Muscle of leg (tissue), 11 donors: Measurements from ENCODE around the gene PLEKHB2. TPM values are rescaled to one million over a fixed set of nuclear protein-coding genes. Genes with fewer than 3 reads are reported as not detected.
A peak's percentile ranks its signal among the peaks of the same experiment; 100 is the strongest.
"Not testable (repeated sequence)": the region's sequence is repeated elsewhere in the genome, so short reads cannot be mapped to it uniquely, and the experiment has no call there.

Source experiments
- DNase-seq: peaks from one replicate; pipeline ENCODE4 v3.0.0; 2013
- H3K27ac ChIP-seq: one replicate; pipeline ENCODE4 v1.5.1; 2013; ENCODE audit warnings: mild to moderate bottlenecking, low read length, control low read depth
- H3K27me3 ChIP-seq: one replicate; pipeline ENCODE4 v1.6.1; 2013; ENCODE audit warnings: low read length; ENCODE audit not compliant: control insufficient read depth, insufficient read depth
- H3K36me3 ChIP-seq: one replicate; pipeline ENCODE4 v1.6.1; 2013; ENCODE audit warnings: low read length; ENCODE audit not compliant: control insufficient read depth, insufficient read depth
- H3K4me1 ChIP-seq: one replicate; pipeline ENCODE4 v1.6.1; 2013; ENCODE audit warnings: low read length; ENCODE audit not compliant: control insufficient read depth, insufficient read depth
- H3K4me3 ChIP-seq: one replicate; pipeline ENCODE4 v1.5.1; 2013; ENCODE audit warnings: low read length, control low read depth
- H3K9me3 ChIP-seq: replicated peaks from 2 replicates; pipeline ENCODE4 v1.6.1; 2013; ENCODE audit warnings: low read depth, low read length; ENCODE audit not compliant: control insufficient read depth
- WGBS: methylation state at CpG from one replicate; pipeline ENCODE4 v1.1.5; 2013; ENCODE audit warnings: missing lambda C conversion rate; ENCODE audit not compliant: insufficient coverage; 5-methylcytosine and 5-hydroxymethylcytosine counted together
- polyA plus RNA-seq, 8 donors: library from polyadenylated mRNA; unstranded; fragments of 120-200 nt; gene quantifications; one replicate each; pipeline versions ENCODE4 v1.2.1 to v1.2.3, GENCODE V29; 2013; ENCODE audit warnings: inconsistent platforms in 1 of 8, low replicate concordance in 1 of 8; ENCODE audit not compliant: insufficient read length in 8 of 8, insufficient read depth in 1 of 8
- total RNA-seq: library from RNA; stranded (reverse); fragments of 120-200 nt; gene quantifications from one replicate; pipeline ENCODE4 v1.2.4, GENCODE V29; 2013

The PLEKHB2 gene
- total and polyA plus RNA-seq, 9 donors: 21.9 to 27.8 (median 23.4) TPM

DNA sequence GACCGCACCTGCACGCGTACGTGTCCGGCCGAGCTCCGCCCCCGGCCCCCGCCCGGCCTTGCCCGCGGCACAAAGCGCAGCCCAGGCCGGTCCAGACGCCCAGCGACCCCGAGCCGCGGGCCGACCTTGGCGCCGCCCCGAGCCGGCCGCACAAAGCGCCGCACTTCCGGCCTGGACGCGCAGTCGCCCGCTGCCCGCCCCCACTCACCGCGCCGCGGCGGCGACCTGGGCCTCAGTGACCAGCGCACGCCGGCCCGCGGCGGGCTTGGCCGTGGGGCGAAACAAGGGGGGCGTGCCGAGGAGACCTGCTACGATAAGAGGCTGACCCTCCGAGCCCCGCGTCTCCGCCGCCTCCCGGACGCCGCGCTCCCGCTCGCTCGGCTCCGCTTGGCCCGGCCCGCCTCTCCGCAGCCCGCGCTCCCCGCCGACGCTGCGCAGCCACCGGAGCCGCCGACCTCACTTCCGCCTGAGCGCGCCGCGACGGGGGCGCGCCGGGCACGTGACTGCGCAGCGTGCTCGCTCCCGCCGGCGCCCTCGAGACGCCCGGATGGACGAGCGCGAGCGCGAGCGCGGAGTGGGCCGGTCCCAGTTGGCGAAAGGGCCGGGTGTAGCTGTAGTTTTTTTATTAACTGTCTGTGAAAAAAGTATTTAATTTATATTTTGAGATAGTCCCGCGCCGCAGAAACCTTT is 12.0 kb upstream of the PLEKHB2 start, which contains the start of gene FAM168B:
FAM168B (minus strand) TSS at position 455 of the 690 bp plus-strand sequence. CDS start 10,814 bp downstream, outside the sequence.
- H3K4me1 ChIP-seq: peaks cover 5% of the 10 kb centered on the region
- DNase-seq: peak; percentile 97
- H3K27me3 ChIP-seq: no peaks in the 10 kb centered on the region
- peaks cover 8% of the 10 kb centered on the region for H3K36me3 ChIP-seq
- peak within 1 kb of the TSS; percentile 87 for H3K4me3 ChIP-seq
- under 1% methylated on average over 107 of the region's 107 CpGs for WGBS
- H3K27ac ChIP-seq: peak within 1 kb of the TSS; percentile 98
- H3K9me3 ChIP-seq: no peaks in the 10 kb centered on the region

DNA sequence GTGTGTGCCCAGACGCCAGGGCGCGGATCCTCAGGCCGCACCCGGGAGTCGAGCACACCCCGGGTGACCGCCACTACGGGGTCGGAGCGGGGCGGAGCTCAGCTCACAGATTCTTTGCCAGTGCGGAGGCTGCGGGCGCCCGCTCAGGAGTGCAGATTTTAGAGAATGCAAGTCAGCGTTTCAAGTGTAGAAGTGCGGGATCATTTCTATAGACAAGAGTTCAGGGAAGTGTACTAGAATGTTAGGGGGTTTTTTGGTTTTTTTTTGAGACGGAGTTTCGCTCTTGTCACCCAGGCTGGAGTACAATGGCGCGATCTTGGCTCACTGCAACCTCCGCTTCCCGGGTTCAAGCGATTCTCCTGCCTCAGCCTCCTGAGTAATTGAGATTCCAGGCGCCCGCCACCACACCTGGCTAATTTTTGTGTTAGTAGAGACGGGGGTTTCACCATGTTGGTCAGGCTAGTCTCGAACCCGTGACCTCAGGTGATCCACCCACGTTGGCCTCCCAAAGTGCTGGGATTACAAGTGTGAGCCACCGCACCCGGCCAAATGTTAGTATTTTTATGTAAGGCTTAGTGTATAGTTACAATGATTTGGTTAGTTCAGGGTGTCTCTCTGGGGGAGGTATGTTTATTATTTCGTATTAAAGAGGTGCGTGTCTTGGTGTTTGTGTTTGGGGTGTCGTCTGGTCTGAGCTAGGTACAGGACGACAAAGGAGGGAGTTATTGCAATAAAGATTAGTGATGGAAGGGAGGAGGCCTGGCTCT is 11.3 kb upstream of the PLEKHB2 start:
- no peak for DNase-seq
- Histone ChIP-seq H3K9me3 (no peaks in the 10 kb centered on the region), H3K27me3 (no peaks in the 10 kb centered on the region), H3K4me3 (peak overlapping the region; percentile 87), H3K27ac (peak overlapping the region; percentile 98), H3K36me3 (peaks cover 6% of the 10 kb centered on the region), H3K4me1 (peaks cover 5% of the 10 kb centered on the region)
- 12% methylated on average over 30 of the region's 37 CpGs for WGBS

DNA sequence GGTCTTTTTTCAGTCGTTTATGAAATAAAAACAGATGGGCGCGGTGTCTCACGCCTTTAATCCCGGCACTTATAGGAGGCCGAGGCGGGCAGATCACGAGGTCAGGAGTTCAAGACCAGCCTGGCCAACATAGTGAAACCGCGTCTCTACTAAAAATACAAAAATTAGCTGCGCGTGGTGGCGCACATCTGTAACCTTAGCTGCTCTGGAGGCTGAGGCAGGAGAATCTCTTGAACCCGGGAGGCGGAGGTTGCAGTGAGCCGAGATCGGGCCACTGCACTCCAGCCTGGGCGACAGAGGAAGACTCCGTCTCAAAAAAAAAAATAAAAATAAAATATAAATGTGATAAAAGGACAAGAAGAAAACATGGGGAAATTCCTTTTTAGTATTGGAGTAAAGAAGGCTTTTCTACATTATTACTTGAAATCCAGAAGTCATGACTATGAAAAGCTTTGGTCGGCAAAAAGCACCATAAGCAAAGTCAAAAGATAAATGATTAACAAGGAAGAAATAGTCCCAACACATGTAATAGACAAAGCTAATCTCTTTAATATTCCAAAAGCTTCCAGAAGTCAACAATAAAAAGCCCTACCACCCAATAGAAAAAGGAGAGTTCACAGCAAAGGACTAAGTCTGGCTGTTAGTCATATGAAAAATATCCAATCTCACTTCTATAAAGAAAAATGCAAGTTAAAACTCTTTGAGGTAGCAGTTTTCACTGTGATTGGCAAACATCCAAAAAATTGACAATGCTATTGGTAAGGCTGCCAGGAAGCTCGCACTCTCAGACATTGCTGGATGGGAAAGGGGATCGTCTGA is 10.5 kb upstream of the PLEKHB2 start:
- peaks cover 6% of the 10 kb centered on the region for H3K36me3 ChIP-seq
- H3K4me3 ChIP-seq: no peak overlapping the region
- H3K9me3 ChIP-seq: no peaks in the 10 kb centered on the region
- no peaks in the 10 kb centered on the region for H3K27me3 ChIP-seq
- no peak overlapping the region for H3K27ac ChIP-seq
- DNase-seq: peak; percentile 30
- peaks cover 5% of the 10 kb centered on the region for H3K4me1 ChIP-seq
- WGBS: 80% methylated on average over 10 of the region's 22 CpGs

DNA sequence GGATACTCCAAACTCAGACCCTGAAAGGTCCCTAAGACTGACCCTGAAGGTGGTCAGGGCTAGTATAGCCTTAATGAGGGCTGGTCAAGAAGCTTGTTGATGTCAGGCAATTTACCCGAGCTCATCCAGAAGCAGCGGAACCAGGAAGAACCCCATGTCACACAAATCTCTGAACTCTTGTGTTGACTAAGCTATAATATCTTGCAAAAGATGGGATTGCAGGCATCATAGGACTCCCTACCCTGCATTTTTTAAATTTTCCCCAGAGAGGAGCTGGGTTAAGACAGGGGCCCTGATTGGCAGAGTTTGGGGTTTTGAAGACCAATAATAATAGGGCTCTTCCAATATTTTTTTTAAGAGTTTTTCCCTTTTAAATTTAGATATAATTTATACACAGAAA is 2.0 kb upstream of the PLEKHB2 start:
- no peak overlapping the region for H3K27ac ChIP-seq

DNA sequence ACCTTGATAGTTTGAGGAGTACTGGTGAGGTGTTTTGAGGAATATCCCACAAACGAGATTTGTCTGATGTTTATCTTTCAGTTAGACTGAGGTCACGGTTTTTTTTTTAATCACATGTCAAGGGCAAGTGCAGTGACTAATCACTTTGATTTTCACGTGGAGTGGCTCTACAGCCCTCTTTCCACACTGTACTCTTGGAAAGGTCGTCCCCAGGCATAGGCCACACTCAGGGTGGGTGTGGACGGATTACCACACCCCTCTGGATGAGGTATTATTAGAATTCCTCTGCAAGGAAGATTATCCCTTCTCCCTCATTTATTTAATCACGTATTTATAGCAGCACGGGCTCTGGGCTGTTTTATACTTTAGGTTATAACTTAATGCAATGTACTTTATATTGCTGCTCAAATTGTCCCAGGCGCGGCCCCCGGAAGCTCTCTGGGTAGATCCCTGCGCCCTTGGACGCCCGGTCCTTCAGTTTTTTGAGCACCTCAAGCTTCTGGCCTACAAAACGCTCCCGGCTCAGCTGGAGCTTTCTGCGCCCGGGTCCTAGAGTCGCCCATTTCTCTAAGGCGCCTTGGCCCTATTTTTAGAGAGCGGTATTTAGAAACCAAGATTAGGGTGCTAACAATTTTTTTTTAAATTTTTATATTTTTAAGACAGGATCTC is 515 bp upstream of the PLEKHB2 start:
- no peaks in the 10 kb centered on the region for H3K9me3 ChIP-seq
- H3K27ac ChIP-seq: peak overlapping the region; percentile 99
- H3K36me3 ChIP-seq: no peaks in the 10 kb centered on the region
- no peaks in the 10 kb centered on the region for H3K27me3 ChIP-seq
- WGBS: 0% methylated on average over 7 of the region's 20 CpGs
- peak overlapping the region; percentile 99 for H3K4me3 ChIP-seq
- peaks cover 10% of the 10 kb centered on the region for H3K4me1 ChIP-seq
- peak; percentile 43 for DNase-seq

More for the DNA sequence above, 2.0 kb upstream of the PLEKHB2 start:
- Histone ChIP-seq H3K9me3 (no peaks in the 10 kb centered on the region), H3K4me1 (peaks cover 10% of the 10 kb centered on the region), H3K27me3 (no peaks in the 10 kb centered on the region), H3K36me3 (no peaks in the 10 kb centered on the region), H3K4me3 (no peak overlapping the region)
- no peak for DNase-seq
- no CpG with 5 or more reads among the region's 2 CpGs for WGBS

DNA sequence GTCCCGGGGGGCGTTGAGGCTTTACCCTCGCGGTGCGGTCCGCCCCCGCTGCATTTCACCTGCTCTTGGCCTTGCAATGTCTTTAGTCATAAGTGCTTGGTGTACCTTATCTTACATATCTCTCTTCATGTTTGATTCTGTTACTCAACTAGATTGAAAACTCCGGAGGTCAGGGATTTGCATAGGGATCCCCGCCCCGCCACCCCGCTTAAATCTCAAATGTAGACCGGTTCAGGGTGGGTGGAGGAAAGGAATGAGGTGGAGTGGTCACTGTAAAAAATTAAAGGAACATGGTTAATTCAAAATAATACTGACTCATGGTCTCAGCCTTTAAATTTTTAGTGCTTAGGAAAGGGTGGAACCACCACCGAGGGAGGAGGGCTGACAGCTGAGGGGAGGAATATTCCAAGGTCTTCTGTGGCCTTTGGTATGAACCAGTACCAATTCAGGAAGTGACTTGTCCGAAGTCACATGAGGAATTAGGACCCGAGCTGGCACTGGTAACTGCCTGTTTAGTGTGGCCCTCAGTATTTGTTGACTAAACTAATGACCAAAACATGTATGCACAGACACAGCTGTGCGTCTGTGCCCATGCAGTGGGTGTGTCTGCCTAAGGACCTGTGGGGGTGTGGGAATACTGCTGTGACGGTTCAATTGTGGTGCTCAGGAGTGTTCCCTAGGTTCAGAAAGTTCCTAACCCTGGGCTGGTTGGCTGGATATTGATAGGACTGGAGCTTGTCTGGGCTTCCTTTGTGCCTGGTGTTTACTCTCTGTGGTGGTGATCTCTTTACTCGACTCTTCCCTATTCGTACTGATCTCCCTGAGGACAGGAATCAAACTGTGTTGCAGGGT is 1.0 kb downstream of the PLEKHB2 start:
- H3K27me3 ChIP-seq: no peaks in the 10 kb centered on the region
- peak; percentile 67 for DNase-seq
- H3K4me3 ChIP-seq: peak overlapping the region; percentile 99
- H3K9me3 ChIP-seq: no peaks in the 10 kb centered on the region
- H3K4me1 ChIP-seq: peaks cover 10% of the 10 kb centered on the region
- 0% methylated on average over 6 of the region's 19 CpGs for WGBS
- H3K27ac ChIP-seq: peak overlapping the region; percentile 99
- H3K36me3 ChIP-seq: no peaks in the 10 kb centered on the region

DNA sequence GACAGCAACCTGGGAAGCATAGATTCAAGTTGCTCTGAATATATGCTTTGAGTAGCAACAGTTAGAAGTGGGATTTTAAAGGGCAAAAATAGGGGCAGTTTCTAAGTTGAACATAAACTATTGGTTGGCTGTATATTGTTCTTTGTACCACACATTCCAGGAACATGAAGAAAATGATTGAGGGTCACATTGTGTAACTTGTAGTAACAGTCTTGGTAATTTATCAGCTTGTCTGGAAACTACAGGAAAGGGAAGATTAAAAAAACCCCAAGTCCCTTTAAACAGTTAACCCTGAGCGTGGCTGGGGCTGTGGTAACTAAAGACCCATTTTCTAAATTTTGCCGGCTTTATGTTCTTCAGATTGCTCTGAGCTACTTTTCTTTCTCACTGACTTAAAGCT is 7.4 kb downstream of the PLEKHB2 start:
- Histone ChIP-seq H3K4me1 (peaks cover 3% of the 10 kb centered on the region), H3K36me3 (peaks cover 7% of the 10 kb centered on the region), H3K27me3 (no peaks in the 10 kb centered on the region), H3K4me3 (no peak overlapping the region), H3K9me3 (no peaks in the 10 kb centered on the region), H3K27ac (no peak overlapping the region)
- no peak for DNase-seq
- 52% methylated on average over 2 of the region's 2 CpGs for WGBS

DNA sequence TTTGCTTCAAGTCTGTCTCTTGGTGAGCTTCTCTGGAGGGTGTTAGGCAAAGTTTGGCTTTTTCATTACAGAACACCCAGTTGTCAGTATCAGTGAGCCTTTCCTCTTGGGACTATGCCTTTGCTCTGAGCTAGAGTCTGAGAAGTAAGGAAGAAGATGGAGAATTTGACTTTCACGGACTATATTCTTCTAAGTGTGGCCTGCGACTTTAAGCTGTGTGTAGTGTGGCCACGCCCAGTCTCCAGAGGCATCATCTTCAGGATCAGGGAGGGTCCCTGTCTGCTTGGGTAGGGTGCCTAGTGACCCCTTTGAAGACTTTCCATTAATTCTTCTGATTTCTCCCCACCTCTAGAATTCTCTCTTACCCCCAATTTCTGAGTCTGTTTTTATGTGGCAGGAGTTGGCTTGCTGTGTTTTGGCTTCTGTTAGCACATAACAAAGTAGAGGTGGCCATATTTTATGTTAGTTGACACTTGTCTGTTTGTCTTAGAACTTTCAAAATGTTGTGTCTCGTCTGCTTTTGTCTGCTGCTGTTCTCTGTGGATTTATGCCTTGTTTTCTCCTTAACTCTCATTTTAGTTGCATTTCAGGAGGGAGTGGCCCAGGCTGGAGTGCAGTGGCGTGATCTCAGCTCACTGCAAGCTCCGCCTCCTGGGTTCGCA is 8.6 kb downstream of the PLEKHB2 start:
- Histone ChIP-seq H3K9me3 (no peaks in the 10 kb centered on the region), H3K4me1 (peaks cover 3% of the 10 kb centered on the region), H3K27ac (no peak overlapping the region), H3K4me3 (no peak overlapping the region), H3K36me3 (peaks cover 7% of the 10 kb centered on the region), H3K27me3 (no peaks in the 10 kb centered on the region)
- no peak for DNase-seq
- WGBS: 89% methylated on average over 3 of the region's 7 CpGs

DNA sequence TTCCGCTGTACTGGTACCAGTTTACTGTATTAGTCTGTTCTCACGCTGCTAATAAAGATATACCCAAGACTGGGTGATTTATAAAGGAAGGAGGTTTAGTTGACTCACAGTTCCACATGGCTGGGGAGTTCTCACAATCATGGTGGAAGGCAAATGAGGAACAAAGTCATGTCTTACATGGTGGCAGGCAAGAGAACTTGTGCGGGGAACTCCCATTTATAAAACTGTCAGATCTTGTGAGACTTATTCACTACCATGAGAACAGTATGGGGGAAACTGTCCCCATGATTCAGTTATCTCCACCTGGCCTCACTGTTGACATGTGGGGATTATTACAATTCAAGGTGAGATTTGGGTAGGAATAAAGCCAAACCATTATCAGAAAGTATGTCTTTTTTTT is 9.8 kb downstream of the PLEKHB2 start:
- H3K4me1 ChIP-seq, H3K27ac ChIP-seq, DNase-seq: not testable (repeated sequence)

More for the DNA sequence above, 9.8 kb downstream of the PLEKHB2 start:
- WGBS: no CpG with 5 or more reads among the region's 3 CpGs
- not testable (repeated sequence) for H3K27me3 ChIP-seq, H3K36me3 ChIP-seq, H3K4me3 ChIP-seq, H3K9me3 ChIP-seq
